H7 (cell line): ENCODE results near the gene P3H4. TPM values are rescaled to one million over a fixed set of nuclear protein-coding genes. Genes with fewer than 3 reads are reported as not detected.

ENCODE experiments used
- DNase-seq: peaks from one replicate; pipeline ENCODE4 v3.0.0; 2012
- H3K27me3 ChIP-seq: 2 replicates; pipeline ENCODE4 v1.6.0; 2011; ENCODE audit warnings: mild to moderate bottlenecking, low read length; ENCODE audit not compliant: control insufficient read depth, insufficient read depth
- H3K36me3 ChIP-seq: replicated peaks from 2 replicates; pipeline ENCODE4 v1.5.1; 2011; ENCODE audit warnings: low read length; ENCODE audit not compliant: control insufficient read depth, insufficient read depth
- H3K4me3 ChIP-seq: 2 replicates; pipeline ENCODE4 v1.5.1; 2011; ENCODE audit warnings: low read depth, mild to moderate bottlenecking, control low read depth, low read length, moderate library complexity; ENCODE audit not compliant: insufficient read depth
- total RNA-seq: library from RNA; depleted of rRNA; stranded (reverse); fragments of >200 nt; shearing (Covaris generic); gene quantifications from 2 replicates; pipeline ENCODE4 v1.2.3, GENCODE V29; 2014

The P3H4 gene
- total RNA-seq, 1 experiment from 2014 or later, result 34.7 TPM

DNA sequence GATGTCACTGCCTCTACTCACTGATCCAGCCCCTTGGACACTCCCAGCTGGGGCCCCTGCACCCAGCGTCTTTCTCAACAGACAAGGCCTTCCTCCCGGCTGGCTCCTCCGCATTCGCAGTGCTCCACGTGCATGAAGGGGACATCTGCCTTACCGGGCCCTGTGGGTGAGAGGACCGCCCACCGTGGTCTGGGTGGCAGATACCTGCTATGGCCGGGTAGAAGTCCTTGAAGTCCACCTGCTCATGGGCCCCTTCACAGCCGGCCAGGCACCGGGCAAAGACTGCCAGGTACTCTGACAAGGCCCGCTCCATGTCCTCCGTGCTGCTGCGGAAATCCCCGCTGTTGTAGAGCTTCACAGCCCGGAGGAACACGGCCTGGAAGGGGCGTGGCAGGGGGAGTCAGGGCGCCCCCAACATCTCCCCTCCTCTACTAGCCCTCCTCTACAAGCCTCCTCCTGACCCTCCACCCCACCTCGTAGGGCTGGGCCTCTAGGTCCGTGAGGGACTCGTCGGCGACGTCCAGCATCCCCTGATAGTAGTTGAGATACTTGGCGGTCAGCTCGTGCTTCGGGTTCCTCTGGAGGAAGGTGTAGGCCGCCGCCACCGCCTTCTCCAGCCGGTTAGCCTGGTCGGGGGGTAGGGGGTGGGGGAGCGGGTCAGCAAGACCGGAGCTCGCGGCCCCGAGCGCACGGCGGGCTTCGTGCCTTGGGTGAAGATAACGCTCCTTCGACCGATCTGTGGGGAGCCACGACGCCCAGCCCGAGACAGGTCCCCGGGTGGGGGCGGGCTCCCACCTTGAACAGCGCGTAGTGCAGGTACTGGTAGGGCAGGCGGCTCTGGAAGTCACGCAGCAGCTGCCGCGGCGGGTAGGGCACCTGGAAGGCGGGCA lies 845 bp downstream of the P3H4 start:
- peaks cover 2% of the 10 kb centered on the region for H3K36me3 ChIP-seq
- DNase-seq, result peak; percentile 87
- H3K27me3 ChIP-seq, result peaks cover 10% of the 10 kb centered on the region
- H3K4me3 ChIP-seq, result peak overlapping the region; percentile 82

DNA sequence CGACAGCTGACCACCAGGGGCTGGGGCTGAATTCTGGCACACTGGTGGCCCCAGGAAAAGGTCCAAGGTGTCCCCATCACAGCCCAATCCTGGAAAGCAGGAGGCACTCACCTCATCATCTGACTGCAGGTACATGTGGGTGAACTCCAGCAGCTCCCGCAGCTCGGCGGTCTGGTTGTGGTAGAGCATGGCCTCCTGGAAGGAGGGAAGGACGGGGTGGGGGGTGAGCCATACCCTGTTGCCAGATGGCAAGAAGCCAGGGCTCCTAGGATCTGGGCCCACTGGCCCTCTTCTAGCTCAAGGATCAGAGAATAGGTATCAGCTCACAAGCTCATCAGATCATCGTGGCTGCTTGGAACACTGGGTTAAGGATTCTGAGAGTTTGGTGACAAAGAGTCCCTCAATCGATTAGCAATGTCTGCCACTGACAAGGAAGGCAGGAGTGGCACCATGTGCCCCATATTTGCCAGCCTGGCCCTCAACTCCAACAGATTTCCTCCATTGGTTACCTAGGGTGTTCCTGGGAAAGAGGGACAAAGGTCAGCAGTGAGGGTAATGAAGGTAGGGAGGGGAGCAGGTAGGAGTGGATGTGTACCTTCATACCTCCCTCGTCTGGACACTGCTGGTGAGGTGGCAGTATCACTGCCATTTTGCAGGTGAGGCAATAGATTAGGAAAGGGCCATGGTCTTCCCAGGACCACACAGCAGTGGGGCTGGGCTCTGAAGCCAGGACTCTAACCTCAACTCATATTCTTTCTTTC lies 4.9 kb downstream of the P3H4 start:
- DNase-seq, result no peak
- peaks cover 10% of the 10 kb centered on the region for H3K27me3 ChIP-seq
- peaks cover 2% of the 10 kb centered on the region for H3K36me3 ChIP-seq
- no peak overlapping the region for H3K4me3 ChIP-seq

DNA sequence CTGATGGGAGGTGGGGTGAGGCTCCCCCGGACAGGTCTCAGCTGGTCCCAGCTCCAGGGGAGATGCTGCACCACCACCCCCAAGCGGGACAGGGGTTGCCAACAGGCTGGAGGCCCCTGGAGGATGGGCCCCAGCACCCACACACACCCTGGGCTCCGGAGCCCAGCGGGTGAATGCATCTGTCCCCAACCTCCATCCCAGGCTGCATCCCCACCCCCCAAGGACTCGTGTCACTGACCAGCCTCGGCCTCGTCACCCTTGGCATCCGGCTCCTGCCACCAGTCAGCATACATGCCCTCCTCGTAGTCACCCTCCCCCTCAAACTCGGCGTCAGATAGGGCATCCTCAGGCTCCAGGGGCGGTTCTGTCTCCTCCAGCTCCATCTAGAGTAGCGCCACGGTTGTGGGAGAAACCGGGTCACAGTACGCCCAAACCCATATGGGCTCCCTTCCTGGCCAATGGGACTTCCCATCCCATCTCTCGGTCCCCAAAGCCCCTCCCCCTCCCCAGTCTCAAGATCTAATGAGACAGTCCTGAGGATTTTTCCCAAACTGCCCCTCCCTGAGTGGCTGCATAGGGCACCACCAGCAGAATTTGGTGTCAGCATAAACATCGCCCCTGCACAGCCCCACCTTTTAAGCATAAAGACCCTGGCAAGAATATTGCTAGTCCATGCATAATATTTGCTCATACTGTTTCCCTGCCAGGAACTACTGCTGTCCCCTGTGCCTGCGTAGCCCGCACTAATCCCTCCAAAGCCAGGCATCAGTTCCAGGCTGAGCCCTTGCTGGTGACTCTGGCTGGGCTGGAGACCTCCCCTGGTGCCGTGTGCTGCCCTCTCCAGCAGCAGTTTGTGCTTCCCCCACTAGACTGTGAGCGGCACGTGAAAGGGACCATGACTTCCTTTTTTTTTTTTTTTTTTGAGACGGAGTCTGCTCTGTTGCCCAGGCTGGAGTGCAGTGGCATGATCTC lies 8.4 kb downstream of the P3H4 start:
- DNase-seq, result peak; percentile 28
- no peaks in the 10 kb centered on the region for H3K27me3 ChIP-seq
- H3K4me3 ChIP-seq, result no peak overlapping the region
- peaks cover 2% of the 10 kb centered on the region for H3K36me3 ChIP-seq

DNA sequence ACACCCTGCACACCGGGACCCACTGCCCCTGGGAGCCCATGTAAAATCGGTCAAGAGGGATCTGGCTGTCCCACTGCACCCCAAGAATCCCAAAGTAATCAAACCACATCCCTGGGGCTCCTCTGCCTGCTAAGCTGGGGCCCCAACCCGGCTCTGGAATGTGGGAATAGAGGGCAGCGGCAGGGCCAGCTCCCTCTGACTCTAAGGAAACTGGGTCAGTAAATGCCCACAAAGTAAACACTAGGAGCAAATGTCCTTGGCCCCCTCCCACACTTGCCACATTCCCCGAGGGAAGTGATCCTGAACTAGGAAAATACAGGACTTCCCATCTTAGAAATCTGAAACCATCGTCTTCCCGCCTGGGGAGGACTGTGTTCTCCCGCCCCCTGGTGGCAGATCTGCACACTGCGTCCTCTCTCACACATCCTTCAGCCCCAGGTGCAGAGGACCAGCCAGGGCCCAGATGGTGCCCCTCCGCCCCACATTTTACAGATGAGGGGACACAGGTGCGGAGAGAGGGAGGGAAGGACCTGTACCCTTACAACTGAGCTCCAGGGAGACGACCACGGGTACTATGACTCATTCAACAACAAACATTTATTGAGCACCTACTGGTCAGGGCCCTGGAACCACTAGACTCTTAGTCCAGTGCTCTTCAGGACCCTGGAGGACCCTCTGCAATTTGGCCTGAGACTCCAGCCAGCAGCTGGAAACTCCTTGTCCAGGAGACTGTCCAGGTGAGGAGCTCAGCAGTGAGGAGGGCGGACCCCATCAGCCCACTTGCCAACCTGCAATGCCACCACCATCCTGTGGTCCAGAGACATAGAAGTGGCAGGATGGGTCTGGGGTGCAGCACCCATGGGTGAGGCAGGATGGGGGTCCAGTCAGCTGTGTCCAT lies 10.1 kb downstream of the P3H4 start:
- H3K4me3 ChIP-seq, result no peak overlapping the region
- H3K27me3 ChIP-seq, result no peaks in the 10 kb centered on the region
- peak; percentile 93 for DNase-seq
- no peaks in the 10 kb centered on the region for H3K36me3 ChIP-seq

DNA sequence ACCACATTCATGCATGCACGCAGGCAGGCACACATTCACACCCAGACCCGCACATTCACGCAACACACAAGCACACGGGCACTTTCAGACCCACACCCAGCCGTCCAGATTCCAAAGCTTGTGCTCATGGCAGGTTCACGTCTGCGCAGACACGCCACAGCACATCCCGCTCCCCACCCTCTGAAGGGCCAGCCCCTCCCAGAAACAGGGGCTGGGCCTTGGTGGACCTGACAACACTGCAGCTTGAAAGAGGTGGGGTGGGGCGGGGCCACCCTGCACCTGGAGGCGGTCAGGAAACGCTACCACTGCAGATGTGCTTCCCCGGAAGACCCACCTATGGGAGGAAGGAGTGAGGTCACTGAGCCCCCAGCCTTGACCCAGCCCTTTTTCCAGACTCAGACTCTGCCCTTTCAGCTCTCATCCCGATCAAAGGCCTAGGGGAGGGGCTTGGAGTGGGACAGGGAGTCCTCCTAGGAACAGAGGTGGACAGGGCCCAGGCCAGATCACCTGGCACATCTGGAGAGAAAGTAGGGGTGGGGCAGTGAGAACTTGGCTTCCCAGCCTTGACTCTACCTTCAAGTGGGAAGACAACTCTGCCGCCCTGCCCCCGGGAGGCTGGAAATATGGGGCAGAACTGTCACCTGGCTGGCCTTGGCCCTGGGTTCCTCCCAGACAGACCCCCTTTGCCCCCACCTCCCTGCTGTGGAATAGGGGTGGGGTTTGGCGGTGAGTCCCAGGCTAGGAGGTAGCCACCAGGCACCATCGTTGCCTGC lies 11.0 kb downstream of the P3H4 start:
- Histone ChIP-seq H3K36me3 (no peaks in the 10 kb centered on the region), H3K4me3 (0 out of 2 replicates have a peak overlapping the region, but pooled peaks have one; percentile 2)
- DNase-seq, result peak; percentile 94

DNA sequence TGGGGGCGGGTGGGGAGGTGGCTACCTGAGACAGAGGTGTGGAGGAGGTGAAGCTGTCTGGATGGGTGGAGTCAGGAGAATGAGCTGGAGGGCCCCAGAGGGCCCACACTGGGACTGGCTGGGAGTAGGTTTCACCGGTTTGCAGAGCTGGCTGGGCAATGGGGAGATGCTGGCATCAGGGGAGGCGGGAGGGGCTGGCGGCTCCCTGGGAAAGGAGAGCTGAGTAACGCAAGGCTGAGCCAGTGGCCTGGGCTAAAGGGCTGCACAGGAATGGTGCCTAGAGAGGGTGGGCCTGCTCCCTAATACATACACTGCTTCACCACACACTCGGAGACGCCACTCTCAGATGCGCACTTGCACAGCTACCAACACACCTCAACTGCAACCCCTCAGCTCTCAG lies 12.4 kb downstream of the P3H4 start:
- Histone ChIP-seq H3K4me3 (no peak overlapping the region), H3K36me3 (no peaks in the 10 kb centered on the region), H3K27me3 (no peaks in the 10 kb centered on the region)
- peak; percentile 49 for DNase-seq

More for the DNA sequence above, 11.0 kb downstream of the P3H4 start:
- no peaks in the 10 kb centered on the region for H3K27me3 ChIP-seq

DNA sequence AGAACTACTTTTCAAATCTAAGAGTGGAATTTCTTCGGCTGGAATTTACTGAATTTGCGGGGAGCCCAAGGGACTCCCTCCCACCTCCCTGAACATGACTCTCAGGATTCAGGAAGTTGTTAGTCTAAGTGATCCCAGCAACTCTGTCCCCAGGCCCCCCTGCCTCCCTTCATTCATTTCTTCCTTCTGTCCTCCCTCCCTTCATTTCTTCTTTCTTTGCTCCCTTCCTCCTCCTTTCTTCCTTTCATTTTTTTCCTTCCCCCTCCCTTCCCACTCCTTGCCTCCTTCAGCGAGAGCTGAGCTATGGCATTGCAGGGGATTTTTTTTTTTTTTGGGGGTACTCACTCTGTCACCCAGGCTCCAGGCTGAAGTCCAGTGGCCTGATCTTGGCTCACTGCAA lies 14.4 kb downstream of the P3H4 start:
- H3K27me3 ChIP-seq, result peaks cover 4% of the 10 kb centered on the region; the same call in 1 of the 2 replicates
- no peak overlapping the region for H3K4me3 ChIP-seq
- DNase-seq, result no peak
- H3K36me3 ChIP-seq, result no peaks in the 10 kb centered on the region

DNA sequence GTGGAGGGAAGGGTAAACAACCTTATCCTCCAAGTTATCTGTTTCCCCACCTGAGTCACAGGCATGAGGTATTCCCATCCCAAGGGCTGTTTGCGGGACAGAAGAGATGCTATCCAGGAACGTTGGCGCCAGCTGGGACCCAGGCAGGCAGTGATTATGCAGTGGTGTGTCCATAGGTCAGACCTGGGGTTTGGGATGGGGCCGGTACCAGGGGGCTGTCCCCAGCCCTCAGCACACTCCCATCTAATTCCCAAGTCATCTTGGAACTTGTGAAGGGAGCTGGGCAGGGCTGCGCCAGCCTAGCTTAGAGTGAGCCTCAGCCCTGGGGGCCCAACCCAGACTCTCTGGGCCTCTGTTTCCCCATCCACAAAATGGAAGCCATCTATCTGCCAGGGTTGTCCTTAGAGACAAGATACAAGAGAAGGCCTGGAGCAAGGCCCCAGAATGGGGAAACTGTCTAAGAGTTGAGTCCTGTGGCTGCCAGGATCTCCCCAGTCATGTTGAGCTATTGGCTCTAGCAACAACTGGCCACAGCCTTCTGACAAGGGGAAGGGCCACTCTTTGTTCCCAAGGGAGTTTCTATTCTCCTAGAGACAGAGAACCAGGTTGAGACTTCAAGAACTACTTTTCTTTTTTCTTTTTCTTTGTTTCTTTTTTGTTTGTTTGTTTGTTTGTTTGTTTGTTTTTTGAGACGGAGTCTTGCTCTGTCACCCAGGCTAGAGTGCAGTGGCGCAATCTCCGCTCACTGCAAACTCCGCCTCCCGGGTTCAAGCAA lies 15.4 kb downstream of the P3H4 start:
- Histone ChIP-seq H3K4me3 (no peak overlapping the region), H3K27me3 (peaks cover 4% of the 10 kb centered on the region; the same call in 1 of the 2 replicates), H3K36me3 (no peaks in the 10 kb centered on the region)
- no peak for DNase-seq

DNA sequence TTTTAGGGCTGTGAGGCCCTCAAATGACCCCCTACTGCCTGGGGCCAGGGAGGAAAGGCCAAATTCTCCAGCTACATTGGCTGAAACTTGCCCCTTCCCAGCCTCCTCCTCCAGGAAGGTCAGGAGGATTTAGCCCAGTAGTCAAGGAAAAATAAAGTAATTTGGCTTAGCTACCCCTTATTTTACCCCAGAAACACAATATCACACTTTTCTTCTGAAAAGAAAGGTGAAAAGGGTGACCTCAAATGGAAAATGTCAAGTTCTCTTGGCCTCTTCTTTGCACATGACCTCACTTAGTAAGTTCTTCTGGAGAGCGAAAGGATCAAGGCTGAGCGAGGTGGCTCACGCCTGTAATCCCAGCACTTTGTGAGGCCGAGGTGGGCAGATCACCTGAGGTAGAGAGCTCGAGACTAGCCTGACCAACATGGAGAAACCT lies 17.2 kb downstream of the P3H4 start:
- no peaks in the 10 kb centered on the region for H3K36me3 ChIP-seq
- no peak overlapping the region for H3K4me3 ChIP-seq
- DNase-seq, result peak; percentile 28
- H3K27me3 ChIP-seq, result peaks cover 4% of the 10 kb centered on the region

DNA sequence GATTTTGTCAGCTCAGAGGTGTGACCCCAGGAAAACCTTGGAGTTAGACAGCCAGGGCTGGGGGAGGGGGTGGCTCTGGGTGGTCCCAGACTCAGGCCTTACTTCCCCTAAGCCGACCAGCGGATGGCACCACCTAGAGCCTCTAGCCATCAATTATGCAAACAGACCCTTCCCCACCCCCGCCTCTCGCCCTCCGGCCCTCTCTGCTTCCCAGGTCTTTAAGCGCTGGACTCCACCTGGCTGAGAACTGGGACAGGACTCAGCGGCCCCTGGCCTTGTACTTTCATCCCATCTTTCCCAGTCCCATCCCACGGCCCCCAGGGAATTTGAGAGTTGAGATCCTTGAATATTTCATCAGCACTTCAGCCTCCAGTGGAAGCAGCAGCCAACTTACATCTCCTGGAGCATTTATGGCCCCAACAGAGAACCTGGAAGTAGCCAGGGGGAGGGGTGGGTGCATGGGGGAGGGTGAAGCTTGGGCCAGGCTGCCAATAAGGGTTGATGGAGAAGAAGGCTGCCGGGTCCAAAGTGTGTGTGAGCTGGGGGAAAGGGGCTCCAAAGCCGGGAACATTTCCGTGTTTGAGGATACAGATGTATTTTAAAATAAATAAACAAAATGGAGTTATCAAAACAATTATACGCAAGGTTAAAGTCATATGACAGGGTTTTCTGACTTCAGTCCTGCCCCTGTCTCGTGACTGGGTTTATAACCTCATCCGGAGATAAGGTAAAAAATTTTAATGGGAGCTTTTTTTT lies 17.8 kb downstream of the P3H4 start:
- DNase-seq, result peak; percentile 82
- H3K4me3 ChIP-seq, result no peak overlapping the region; the same call in 1 of the 2 replicates

DNA sequence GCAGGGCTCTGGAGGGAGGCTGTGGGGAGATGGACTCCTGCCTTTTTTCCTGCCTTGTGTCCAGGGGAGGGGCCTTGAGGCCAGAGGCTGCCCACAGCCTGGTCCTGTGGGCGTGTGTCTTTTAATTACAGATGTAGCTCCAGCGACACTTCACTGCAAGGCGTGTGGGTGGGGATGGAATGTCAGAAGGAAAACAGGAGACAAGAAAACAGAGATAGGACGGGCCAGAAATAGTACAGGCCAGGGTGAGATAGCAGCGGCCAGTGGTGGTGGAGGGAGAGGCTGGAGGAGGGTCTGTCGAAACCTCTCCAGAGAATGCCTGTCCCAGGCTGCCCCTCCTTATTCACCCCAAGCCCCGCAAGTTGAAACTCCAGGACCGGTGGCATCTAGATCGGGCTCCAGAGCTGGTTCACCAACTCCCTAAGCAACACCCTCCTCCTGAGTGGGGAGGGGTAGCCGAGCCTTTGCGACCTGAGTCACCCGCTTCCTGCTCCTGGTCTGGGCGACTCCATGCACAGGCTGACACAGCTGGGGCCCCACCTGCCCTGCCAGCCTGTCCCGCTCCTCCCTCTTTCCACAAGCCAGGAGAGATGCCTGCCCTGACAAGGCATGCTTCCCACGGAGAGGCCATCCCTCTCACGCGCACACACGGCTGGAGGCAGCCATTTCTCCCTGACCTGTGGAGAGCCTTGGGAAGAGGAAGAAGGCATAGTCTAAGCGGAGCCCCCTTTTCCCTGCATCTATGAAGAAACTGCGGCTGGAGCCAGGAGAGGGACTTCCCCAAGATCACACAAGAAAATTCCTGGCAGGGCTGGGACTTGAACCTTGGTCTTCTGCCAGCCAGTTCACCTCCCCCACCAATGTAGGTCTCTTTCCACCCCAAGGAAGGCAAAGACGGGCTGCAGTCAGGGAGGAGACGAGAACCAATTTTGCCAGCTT lies 18.6 kb downstream of the P3H4 start:
- DNase-seq, result peak; percentile 61
- Histone ChIP-seq H3K36me3 (no peaks in the 10 kb centered on the region), H3K4me3 (peak overlapping the region; percentile 15; the same call in 1 of the 2 replicates), H3K27me3 (peaks cover 4% of the 10 kb centered on the region)

More for the DNA sequence above, 17.8 kb downstream of the P3H4 start:
- Histone ChIP-seq H3K27me3 (peaks cover 4% of the 10 kb centered on the region), H3K36me3 (no peaks in the 10 kb centered on the region)
